ENCODE data around the gene SACM1L.

SACM1L gene

DNA sequence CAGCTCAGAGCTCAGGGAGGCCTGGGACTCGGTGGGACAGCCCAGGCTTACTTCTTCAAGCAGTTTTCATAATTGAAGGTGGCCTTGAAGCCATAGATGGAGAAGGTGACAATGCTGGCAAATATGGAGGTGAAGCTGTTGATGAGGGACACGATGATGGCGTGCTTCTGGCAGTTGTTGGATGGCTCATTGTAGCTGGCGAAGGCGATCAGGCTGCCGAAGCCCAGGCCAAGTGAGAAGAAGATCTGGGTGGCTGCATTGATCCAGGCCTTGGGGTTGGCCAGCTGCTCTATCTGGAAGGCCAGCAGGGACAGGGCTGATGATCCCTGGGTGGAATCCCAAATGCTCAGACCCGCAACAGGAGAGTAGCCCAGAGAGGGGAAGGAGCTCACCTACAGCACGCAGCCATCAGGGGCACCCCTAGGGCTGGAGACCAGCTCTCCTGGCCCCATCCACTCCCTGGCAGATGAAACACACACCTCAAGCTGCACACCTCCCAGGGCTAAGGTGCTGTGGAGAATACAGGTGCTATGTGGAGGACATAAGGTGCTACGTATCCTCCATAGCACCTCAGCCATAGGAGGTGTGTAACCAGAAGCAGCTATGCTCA, 82.1 kb downstream of the SACM1L start:
- H3K79me2 ChIP-seq (ENCODE audit: insufficient read depth, low read length), result no peaks in the 10 kb centered on the region
- H3K4me3 ChIP-seq (ENCODE audit: low read depth in 1 of 2, low read length in 2 of 2), result no peak overlapping the region
- ATAC-seq (ENCODE audit: insufficient read depth, low read depth), result no peak
- peaks cover 4% of the 10 kb centered on the region for H3K9me3 ChIP-seq (ENCODE audit: insufficient read depth, low read length, severe bottlenecking)
- no peaks in the 10 kb centered on the region for H3K27me3 ChIP-seq (ENCODE audit: insufficient read depth, low read length, poor library complexity)
- no peak for TF ChIP-seq EZH2 (IDR thresholded peaks at IDR 0.05; ENCODE audit: borderline replicate concordance, low read depth, low read length, severe bottlenecking)
- TF ChIP-seq, protein P1, sequence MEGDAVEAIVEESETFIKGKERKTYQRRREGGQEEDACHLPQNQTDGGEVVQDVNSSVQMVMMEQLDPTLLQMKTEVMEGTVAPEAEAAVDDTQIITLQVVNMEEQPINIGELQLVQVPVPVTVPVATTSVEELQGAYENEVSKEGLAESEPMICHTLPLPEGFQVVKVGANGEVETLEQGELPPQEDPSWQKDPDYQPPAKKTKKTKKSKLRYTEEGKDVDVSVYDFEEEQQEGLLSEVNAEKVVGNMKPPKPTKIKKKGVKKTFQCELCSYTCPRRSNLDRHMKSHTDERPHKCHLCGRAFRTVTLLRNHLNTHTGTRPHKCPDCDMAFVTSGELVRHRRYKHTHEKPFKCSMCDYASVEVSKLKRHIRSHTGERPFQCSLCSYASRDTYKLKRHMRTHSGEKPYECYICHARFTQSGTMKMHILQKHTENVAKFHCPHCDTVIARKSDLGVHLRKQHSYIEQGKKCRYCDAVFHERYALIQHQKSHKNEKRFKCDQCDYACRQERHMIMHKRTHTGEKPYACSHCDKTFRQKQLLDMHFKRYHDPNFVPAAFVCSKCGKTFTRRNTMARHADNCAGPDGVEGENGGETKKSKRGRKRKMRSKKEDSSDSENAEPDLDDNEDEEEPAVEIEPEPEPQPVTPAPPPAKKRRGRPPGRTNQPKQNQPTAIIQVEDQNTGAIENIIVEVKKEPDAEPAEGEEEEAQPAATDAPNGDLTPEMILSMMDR (IDR thresholded peaks at IDR 0.05; ENCODE audit: borderline replicate concordance, extremely low read depth, low read length, poor library complexity, severe bottlenecking), result no peak
- H3K36me3 ChIP-seq (ENCODE audit: insufficient read depth, low read length), result 0 out of 2 replicates have a peak, but pooled peaks cover 8% of the 10 kb centered on the region
- no peak for DNase-seq
- no peaks in the 10 kb centered on the region for H3K4me1 ChIP-seq (ENCODE audit: insufficient read depth, low read length)
- no peak overlapping the region for H3K27ac ChIP-seq (ENCODE audit: low read length)
- H2AFZ ChIP-seq (ENCODE audit: low read depth, low read length), result no peak overlapping the region
- H4K20me1 ChIP-seq (ENCODE audit: insufficient read depth, low read length), result no peaks in the 10 kb centered on the region
- H3K4me2 ChIP-seq (ENCODE audit: insufficient read depth, low read length), result no peak overlapping the region
- no peak overlapping the region for H3K9ac ChIP-seq (ENCODE audit: low read depth, low read length)

DNA sequence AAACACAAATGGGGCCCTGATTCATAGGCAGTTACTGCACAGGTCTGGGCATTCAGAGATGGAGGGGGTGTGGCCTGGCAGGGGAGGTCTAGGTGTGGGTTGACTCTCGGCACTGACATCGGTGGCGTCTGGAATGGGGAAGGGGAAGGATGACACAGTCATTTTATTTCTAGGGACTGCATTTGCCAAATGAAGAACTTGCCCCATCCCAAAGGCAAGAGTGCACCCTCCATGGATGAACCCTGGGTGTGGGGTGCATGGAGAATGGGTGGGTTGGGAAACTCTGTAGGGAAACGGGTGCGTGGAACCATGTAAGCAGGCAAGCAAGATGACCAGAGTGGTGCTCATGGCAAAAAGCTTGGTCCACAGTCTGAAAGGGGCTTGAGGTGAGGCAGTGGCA, 82.6 kb downstream of the SACM1L start:
- H3K4me1 ChIP-seq (ENCODE audit: insufficient read depth, low read length), result no peaks in the 10 kb centered on the region
- ATAC-seq (ENCODE audit: insufficient read depth, low read depth), result no peak
- H3K36me3 ChIP-seq (ENCODE audit: insufficient read depth, low read length), result 0 out of 2 replicates have a peak, but pooled peaks cover 8% of the 10 kb centered on the region
- no peak overlapping the region for H2AFZ ChIP-seq (ENCODE audit: low read depth, low read length)
- H3K27me3 ChIP-seq (ENCODE audit: insufficient read depth, low read length, poor library complexity), result no peaks in the 10 kb centered on the region
- no peak overlapping the region for H3K9ac ChIP-seq (ENCODE audit: low read depth, low read length)
- DNase-seq, result no peak
- H4K20me1 ChIP-seq (ENCODE audit: insufficient read depth, low read length), result no peaks in the 10 kb centered on the region
- H3K27ac ChIP-seq (ENCODE audit: low read length), result no peak overlapping the region
- no peak for TF ChIP-seq EZH2 (IDR thresholded peaks at IDR 0.05; ENCODE audit: borderline replicate concordance, low read depth, low read length, severe bottlenecking)
- TF ChIP-seq, protein P1 (IDR thresholded peaks at IDR 0.05; ENCODE audit: borderline replicate concordance, extremely low read depth, low read length, poor library complexity, severe bottlenecking), result no peak
- no peak overlapping the region for H3K4me3 ChIP-seq (ENCODE audit: low read depth in 1 of 2, low read length in 2 of 2)
- H3K4me2 ChIP-seq (ENCODE audit: insufficient read depth, low read length), result no peak overlapping the region
- peaks cover 4% of the 10 kb centered on the region for H3K9me3 ChIP-seq (ENCODE audit: insufficient read depth, low read length, severe bottlenecking)
- H3K79me2 ChIP-seq (ENCODE audit: insufficient read depth, low read length), result no peaks in the 10 kb centered on the region

DNA sequence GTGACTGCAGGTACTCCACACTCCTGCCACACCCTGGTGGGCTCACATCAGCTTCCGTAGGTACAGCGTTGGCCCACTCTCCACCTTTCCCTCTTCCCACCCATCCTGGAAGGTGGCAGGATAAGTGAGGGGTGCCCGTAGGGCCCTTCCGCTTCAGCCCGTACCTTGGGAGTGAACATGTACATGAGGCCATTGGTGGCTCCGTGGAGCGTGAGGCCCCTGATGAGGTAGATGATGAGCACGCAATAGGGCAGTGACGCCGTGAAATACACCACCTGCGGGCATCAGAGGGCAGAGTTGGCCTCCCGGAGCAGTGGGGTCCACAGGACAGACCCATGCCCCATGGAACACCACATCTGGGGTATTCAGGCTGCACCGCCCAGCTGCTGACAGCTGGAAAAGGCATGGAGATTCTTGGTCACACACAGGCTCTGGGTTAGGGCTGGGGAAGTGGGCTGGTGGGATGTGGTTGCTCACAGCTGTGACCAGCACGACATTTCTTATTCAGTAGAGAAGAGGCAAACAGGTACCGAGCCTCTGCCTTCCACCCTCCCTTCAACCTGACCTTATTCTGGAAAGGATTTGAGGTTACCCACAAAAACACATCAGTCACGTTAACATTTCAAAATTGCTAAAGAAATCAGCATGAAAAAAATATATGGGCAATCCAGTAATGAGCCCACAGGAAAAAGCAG, 83.3 kb downstream of the SACM1L start:
- Histone ChIP-seq H3K4me1 (ENCODE audit: insufficient read depth, low read length) (no peaks in the 10 kb centered on the region), H3K9ac (ENCODE audit: low read depth, low read length) (no peak overlapping the region), H3K27me3 (ENCODE audit: insufficient read depth, low read length, poor library complexity) (no peaks in the 10 kb centered on the region), H3K79me2 (ENCODE audit: insufficient read depth, low read length) (no peaks in the 10 kb centered on the region), H2AFZ (ENCODE audit: low read depth, low read length) (no peak overlapping the region), H3K9me3 (ENCODE audit: insufficient read depth, low read length, severe bottlenecking) (peaks cover 1% of the 10 kb centered on the region), H3K4me3 (ENCODE audit: low read depth in 1 of 2, low read length in 2 of 2) (no peak overlapping the region), H3K36me3 (ENCODE audit: insufficient read depth, low read length) (0 out of 2 replicates have a peak, but pooled peaks cover 10% of the 10 kb centered on the region), H4K20me1 (ENCODE audit: insufficient read depth, low read length) (no peaks in the 10 kb centered on the region), H3K4me2 (ENCODE audit: insufficient read depth, low read length) (no peak overlapping the region), H3K27ac (ENCODE audit: low read length) (no peak overlapping the region)
- ATAC-seq (ENCODE audit: insufficient read depth, low read depth) (peak; percentile 88), DNase-seq (peak; percentile 62)
- TF ChIP-seq EZH2 (IDR thresholded peaks at IDR 0.05; ENCODE audit: borderline replicate concordance, low read depth, low read length, severe bottlenecking), result no peak
- TF ChIP-seq, protein P1 (IDR thresholded peaks at IDR 0.05; ENCODE audit: borderline replicate concordance, extremely low read depth, low read length, poor library complexity, severe bottlenecking), result no peak
